GM18951 (cell line): Measurements from ENCODE around the gene TMEM273.

Experiments used
- POLR2A ChIP-seq: IDR thresholded peaks from 4 replicates; pipeline ENCODE4 v1.6.1; 2011; ENCODE audit warnings: mild to moderate bottlenecking; ENCODE audit not compliant: insufficient read length, insufficient read depth; ENCODE audit errors: extremely low read depth
- in situ Hi-C: fragments of 300-500 bp; cut with MboI; formaldehyde crosslinking; loops from one replicate; pipeline ENCODE4 v1.12.0; 2022; ENCODE audit warnings: low sequenced_read_pairs, mixed read lengths, inconsistent platforms; ENCODE audit not compliant: unreplicated experiment

TMEM273 gene

GRCh38 chr10:49194212-49194920 is 6.2 kb upstream of the TMEM273 start:
- in situ Hi-C loops = no loop called here
- no peak for TF ChIP-seq POLR2A

- TF ChIP-seq POLR2A = no peak
- in situ Hi-C loops = no loop called here
Observed at GRCh38 chr10:49191349-49191748, 3.2 kb upstream of the TMEM273 start.

DNA sequence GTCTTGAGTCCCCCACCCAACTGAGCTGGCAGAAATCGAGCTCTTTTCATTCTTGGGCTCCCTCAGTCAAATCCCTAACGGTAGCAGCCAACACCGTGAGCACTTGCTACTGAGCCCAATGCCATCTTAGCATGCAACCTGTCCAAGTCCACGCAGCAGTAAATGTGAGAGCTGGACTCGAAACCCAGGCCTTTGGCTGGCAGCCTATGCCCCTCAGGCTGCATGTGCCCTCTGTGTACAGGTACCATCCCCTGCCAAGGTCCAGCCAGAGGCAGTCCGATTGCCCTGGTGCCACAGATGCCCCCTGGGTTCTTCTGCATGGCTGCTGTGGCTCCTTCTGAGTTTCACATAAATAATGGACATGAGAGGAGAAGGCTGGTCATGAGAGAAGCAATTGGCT is 1.2 kb upstream of the TMEM273 start:
- in situ Hi-C loops = no loop called here
- TF ChIP-seq POLR2A = no peak

DNA sequence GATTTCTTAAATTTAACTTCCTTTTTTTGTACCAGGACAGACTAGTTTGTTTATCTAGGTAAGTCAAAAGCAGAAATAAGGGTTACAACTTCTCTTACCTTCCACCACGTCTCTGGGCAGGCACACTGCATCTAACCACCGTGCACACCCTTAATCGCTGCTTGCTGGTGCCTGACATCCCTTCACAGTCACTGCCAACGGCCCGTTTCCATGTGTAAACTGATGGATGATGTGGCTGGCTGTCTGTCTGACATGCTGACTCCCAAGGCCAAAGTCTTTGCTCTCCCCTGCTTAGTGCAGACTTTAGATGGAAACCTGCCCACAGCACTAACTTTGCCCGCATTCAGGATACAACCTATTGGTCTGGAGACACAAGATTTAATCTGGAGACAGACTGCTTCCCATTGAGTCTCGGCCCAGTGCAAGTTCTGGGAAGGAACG is 1.1 kb downstream of the TMEM273 start:
- TF ChIP-seq POLR2A = no peak
- in situ Hi-C loops = no loop called here

DNA sequence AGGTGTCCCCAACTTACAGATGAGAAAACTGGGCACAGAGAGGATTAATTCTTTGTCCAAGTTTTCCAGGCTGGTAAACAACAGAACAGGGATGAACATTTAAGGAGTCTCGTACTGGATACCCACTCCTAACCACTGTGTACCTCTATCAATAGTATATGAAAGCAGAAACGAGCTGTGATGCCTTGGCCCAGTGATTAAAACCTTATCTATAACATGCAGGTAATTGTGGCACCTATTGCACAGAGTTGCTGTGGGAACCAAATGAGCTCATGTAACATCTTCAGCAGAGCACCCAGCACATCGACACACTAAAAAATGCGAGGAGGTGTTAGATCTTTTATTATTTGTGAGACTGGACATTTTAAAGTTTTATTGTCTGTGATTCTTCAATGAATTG is 1.6 kb downstream of the TMEM273 start:
- in situ Hi-C loops = no loop called here
- TF ChIP-seq POLR2A = no peak

DNA sequence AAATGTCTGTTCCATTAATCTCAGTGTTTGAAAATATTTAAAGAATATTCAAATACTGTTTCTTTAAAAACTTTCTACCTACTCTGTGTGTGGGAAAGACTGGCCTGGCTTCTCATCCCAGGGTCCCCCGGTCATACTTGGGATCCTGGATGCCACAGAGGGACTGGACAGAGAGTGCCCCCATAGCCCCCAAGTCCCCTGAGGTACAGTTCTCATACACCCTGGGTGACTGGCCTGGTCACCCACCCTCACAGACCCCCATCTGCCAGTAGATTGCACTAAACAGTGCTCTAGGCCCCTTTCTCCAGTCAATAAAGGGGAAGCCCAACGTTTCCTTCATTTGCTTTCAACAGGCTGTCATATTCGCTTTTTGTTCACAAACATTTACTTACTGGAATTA is 3.0 kb downstream of the TMEM273 start:
- in situ Hi-C loops = no loop called here
- no peak for TF ChIP-seq POLR2A

DNA sequence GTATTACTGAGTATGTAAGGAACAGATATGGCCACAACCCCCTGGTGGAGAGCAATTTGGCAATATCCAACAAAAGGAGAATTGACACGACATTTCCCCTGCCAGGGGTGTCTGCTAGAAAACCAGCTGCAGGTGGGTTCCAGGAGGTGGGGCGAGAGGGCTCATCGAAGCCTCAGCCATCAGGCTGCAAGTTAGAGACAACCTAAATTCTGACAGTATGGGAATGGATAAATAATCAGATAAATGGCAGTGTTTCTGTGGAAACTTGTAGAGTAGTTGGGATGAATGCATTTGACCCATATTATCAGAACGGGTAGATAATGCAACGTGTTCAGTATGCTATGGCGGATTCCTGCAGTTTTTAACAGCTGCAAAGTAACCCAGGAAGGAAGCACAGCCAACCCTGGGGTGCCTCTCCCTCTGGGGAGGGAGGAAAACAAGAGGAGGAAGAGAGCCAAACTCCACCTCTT is 3.5 kb downstream of the TMEM273 start:
- TF ChIP-seq POLR2A = no peak
- in situ Hi-C loops = no loop called here

GRCh38 chr10:49183596-49184542 is 4.3 kb downstream of the TMEM273 start:
- in situ Hi-C loops = no loop called here
- TF ChIP-seq POLR2A = no peak

GRCh38 chr10:49182776-49183175 is 5.4 kb downstream of the TMEM273 start:
- in situ Hi-C loops = no loop called here
- no peak for TF ChIP-seq POLR2A

DNA sequence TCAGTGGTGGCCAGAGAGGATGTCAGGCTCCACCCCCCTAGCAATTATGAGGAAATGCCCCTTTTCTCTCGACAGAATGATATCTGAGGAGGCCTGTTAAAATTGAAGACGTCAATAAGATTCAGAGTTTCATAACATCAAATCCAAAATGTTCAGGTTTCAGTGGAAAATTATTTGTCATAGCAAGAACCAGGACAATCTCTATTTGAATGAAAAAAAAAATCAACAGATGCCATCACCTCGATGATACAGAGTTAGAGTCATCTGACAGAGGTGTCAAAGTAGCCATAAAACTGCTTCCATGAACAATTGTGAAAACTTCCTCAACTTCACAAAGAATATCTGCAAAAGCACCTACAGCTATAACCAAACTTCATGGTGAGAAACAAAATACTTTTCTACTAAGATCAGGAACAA is 7.7 kb downstream of the TMEM273 start:
- in situ Hi-C loops = no loop called here
- no peak for TF ChIP-seq POLR2A

DNA sequence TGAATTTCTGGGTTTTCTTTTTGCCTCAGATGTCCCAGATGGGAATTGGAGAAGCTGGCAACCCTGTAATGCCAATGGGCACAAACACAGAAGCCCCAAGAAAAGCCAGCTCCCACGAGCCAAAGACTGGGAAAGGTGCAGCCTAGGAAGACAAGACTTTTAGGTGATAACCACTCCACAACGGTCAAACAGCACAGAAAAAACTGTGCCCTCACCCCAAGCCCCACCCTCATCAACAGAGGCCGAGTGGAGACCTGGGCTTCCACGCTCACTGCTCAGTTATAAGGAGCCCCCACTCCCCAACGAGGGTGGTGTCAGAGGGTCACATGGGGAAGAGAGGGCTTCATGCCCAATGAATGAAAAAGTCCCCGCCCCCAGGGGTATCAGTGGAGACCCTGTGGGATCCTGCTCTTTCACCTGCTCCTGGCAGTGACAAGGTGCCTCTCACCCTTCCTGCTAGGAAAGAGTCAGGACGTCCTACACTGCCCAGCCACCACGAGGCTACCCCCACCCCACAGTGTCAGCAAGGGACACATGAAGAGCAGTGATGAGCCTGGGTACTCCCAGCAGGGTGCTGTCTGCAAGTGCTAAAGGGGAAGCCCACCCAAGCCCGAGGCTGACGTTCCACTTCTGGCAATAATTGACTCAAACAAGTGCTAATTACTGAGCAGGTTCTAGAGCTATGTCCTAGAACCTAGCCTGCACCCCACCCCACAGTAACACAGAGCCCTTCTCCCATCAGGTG is 8.3 kb downstream of the TMEM273 start:
- in situ Hi-C loops = no loop called here
- no peak for TF ChIP-seq POLR2A

GRCh38 chr10:49178489-49179471 is 9.4 kb downstream of the TMEM273 start:
- TF ChIP-seq POLR2A = no peak
- in situ Hi-C loops = no loop called here
